HCT116 (cell line): ENCODE measurements around the gene MAPKAP1. TPM values are rescaled to one million over a fixed set of nuclear protein-coding genes. Genes with fewer than 3 reads are reported as not detected.

Experiments used
- ATAC-seq: fragments of 200-7000 bp; cut with Tn5 transposase; 2 replicates; pipeline ENCODE4 v1.9.1; 2020; ENCODE audit warnings: mild to moderate bottlenecking, moderate library complexity
- BruUV-seq: library from RNA; stranded (reverse); fragments of 400-500 nt; replicated peaks from 2 replicates; lab custom pipeline; 2021; lab: Mats Ljungman, UMichigan
- CTCF ChIA-PET: fragments of 300-600 bp; sonication (Branson Sonifier 250); formaldehyde crosslinking; loops from one replicate; lab custom pipeline; 2021; ENCODE audit warnings: antibody characterized with exemption; lab: Charles Lee
- POLR2A ChIA-PET: fragments of 300-600, 350-600 bp; sonication (Branson Sonifier 250); formaldehyde crosslinking; loops from one replicate; lab custom pipeline; 2021; ENCODE audit warnings: antibody characterized with exemption; lab: Charles Lee
- RAD21 ChIA-PET, 2 experiments: fragments of 300-600 bp; sonication (Branson Sonifier 250); formaldehyde crosslinking; loops; one replicate each; lab custom pipeline; 2023; ENCODE audit warnings: low total read pairs in 2 of 2; ENCODE audit not compliant: uncharacterized antibody in 2 of 2, unreplicated experiment in 2 of 2, low non-redundant PET in 1 of 2; lab: Charles Lee
- DNase-seq: peaks from one replicate; pipeline ENCODE4 v3.0.0-alpha.2; 2010; ENCODE audit warnings: low read depth, low spot score
- H2AFZ ChIP-seq: fragments of 200-600 bp; shearing (Covaris generic), sonication (generic); 2 replicates; pipeline ENCODE4 v1.6.1; 2017; ENCODE audit warnings: low read depth, mixed run types, mixed read lengths, antibody characterized with exemption, low read length; ENCODE audit not compliant: poor library complexity, severe bottlenecking
- H3K27ac ChIP-seq: 2 replicates; pipeline ENCODE4 v1.5.1; 2012; ENCODE audit warnings: low read depth, low read length
- H3K27me3 ChIP-seq: fragments of 200-600 bp; sonication (generic); 2 replicates; pipeline ENCODE4 v1.6.1; 2016; ENCODE audit warnings: mixed run types, low read length, mixed read lengths; ENCODE audit not compliant: insufficient read depth
- H3K36me3 ChIP-seq, 2 experiments: fragments of 200-500 bp in 1 of 2; fragments of 200-600 bp in 1 of 2; sonication (Bioruptor generic) in 1 of 2; sonication (generic) in 1 of 2; 2 replicates each; pipeline versions ENCODE4 v1.5.1 to v1.6.1; 2014 to 2016; ENCODE audit warnings: low read length in 2 of 2, inconsistent platforms in 1 of 2, mixed read lengths in 1 of 2, mixed run types in 1 of 2; ENCODE audit not compliant: insufficient read depth in 2 of 2, control insufficient read depth in 1 of 2
- H3K4me1 ChIP-seq, 2 experiments: fragments of 200-600 bp in 1 of 2; sonication (generic) in 1 of 2; 2 replicates each; pipeline versions ENCODE4 v1.5.1 to v1.6.1; 2012 to 2017; ENCODE audit warnings: low read length in 2 of 2, inconsistent platforms in 1 of 2, mild to moderate bottlenecking in 1 of 2, mixed read lengths in 1 of 2, mixed run types in 1 of 2, moderate library complexity in 1 of 2; ENCODE audit not compliant: insufficient read depth in 2 of 2, control insufficient read depth in 1 of 2
- H3K4me2 ChIP-seq: fragments of 200-600 bp; sonication (generic); 2 replicates; pipeline ENCODE4 v1.6.1; 2017; ENCODE audit warnings: mixed run types, low read length, mixed read lengths
- H3K4me3 ChIP-seq, 2 experiments: fragments of 200-600 bp in 1 of 2; sonication (generic) in 1 of 2; replicated peaks in 1 of 2; 2 replicates each; pipeline ENCODE4 v1.5.1; 2011 to 2016; ENCODE audit warnings: low read length in 2 of 2, control low read depth in 1 of 2, low read depth in 1 of 2, mild to moderate bottlenecking in 1 of 2, mixed read lengths in 1 of 2, mixed run types in 1 of 2
- H3K79me2 ChIP-seq: fragments of 200-600 bp; sonication (generic); 2 replicates; pipeline ENCODE4 v1.6.1; 2017; ENCODE audit warnings: mild to moderate bottlenecking, mixed run types, low read length, moderate library complexity, mixed read lengths; ENCODE audit not compliant: insufficient read depth
- H3K9ac ChIP-seq: fragments of 200-600 bp; sonication (generic); 2 replicates; pipeline ENCODE4 v1.6.1; 2016; ENCODE audit warnings: low read length, mixed read lengths
- H3K9me2 ChIP-seq: fragments of 200-600 bp; sonication (generic), shearing (Covaris generic); 2 replicates; pipeline ENCODE4 v1.6.1; 2017; ENCODE audit warnings: mixed run types, mild to moderate bottlenecking, moderate library complexity; ENCODE audit not compliant: insufficient read depth
- H3K9me3 ChIP-seq, 2 experiments: fragments of 200-500 bp in 1 of 2; fragments of 200-600 bp in 1 of 2; sonication (Bioruptor generic) in 1 of 2; sonication (generic) in 1 of 2; 2 replicates each; pipeline ENCODE4 v1.6.1; 2014 to 2017; ENCODE audit warnings: low read length in 2 of 2, mixed read lengths in 2 of 2, inconsistent platforms in 1 of 2, low read depth in 1 of 2, mild to moderate bottlenecking in 1 of 2, mixed run types in 1 of 2, moderate library complexity in 1 of 2; ENCODE audit not compliant: control insufficient read depth in 1 of 2, insufficient read depth in 1 of 2
- H4K20me1 ChIP-seq: fragments of 200-600 bp; sonication (generic), shearing (Covaris generic); 2 replicates; pipeline ENCODE4 v1.6.1; 2017; ENCODE audit warnings: mixed run types, mild to moderate bottlenecking, moderate library complexity; ENCODE audit not compliant: insufficient read depth
- CBX3 ChIP-seq: IDR thresholded peaks from 2 replicates; pipeline ENCODE4 v1.6.1; 2012; ENCODE audit warnings: low read depth
- CEBPB ChIP-seq: IDR thresholded peaks from 2 replicates; pipeline ENCODE4 v1.6.1; 2012; ENCODE audit warnings: low read depth
- EGR1 ChIP-seq: IDR thresholded peaks from 2 replicates; pipeline ENCODE4 v1.6.1; 2012; ENCODE audit warnings: low read depth
- ELF1 ChIP-seq: IDR thresholded peaks from 2 replicates; pipeline ENCODE4 v1.6.1; 2012; ENCODE audit warnings: low read depth, borderline replicate concordance
- EZH2 ChIP-seq: fragments of 200-600 bp; sonication (generic); IDR thresholded peaks from 2 replicates; pipeline ENCODE4 v1.6.1; 2017; ENCODE audit warnings: antibody characterized with exemption, mixed run types
- EZH2phosphoT487 ChIP-seq: fragments of 200-600 bp; IDR thresholded peaks from 2 replicates; pipeline ENCODE4 v1.6.1; 2018; ENCODE audit warnings: antibody characterized with exemption, borderline replicate concordance
- FOSL1 ChIP-seq: IDR thresholded peaks from 2 replicates; pipeline ENCODE4 v1.6.1; 2012; ENCODE audit warnings: low read depth
- JUND ChIP-seq: IDR thresholded peaks from 2 replicates; pipeline ENCODE4 v1.6.1; 2012
- POLR2A ChIP-seq: IDR thresholded peaks from 2 replicates; pipeline ENCODE4 v1.7.0; 2011; ENCODE audit warnings: borderline replicate concordance; ENCODE audit not compliant: insufficient read depth, insufficient read length; ENCODE audit errors: extremely low read depth
- RAD21 ChIP-seq: IDR thresholded peaks from 2 replicates; pipeline ENCODE4 v1.6.1; 2012; ENCODE audit warnings: low read depth, mild to moderate bottlenecking
- SIN3A ChIP-seq: IDR thresholded peaks from 2 replicates; pipeline ENCODE4 v1.6.1; 2012; ENCODE audit warnings: low read depth
- SP1 ChIP-seq: IDR thresholded peaks from 2 replicates; pipeline ENCODE4 v1.6.1; 2012; ENCODE audit warnings: low read depth
- SRF ChIP-seq: IDR thresholded peaks from 2 replicates; pipeline ENCODE4 v1.6.1; 2012; ENCODE audit warnings: low read depth
- TCF7L2 ChIP-seq: IDR thresholded peaks from 2 replicates; pipeline ENCODE4 v1.7.0; 2011; ENCODE audit warnings: borderline replicate concordance, inconsistent platforms; ENCODE audit not compliant: insufficient read depth, insufficient read length; ENCODE audit errors: extremely low read depth
- ZNF274 ChIP-seq: fragments of 200-500 bp; sonication (Bioruptor generic); IDR thresholded peaks from 2 replicates; pipeline ENCODE4 v1.6.1; 2014; ENCODE audit warnings: mild to moderate bottlenecking, low read depth, low read length, inconsistent platforms
- intact Hi-C: fragments of 100-400 bp; cut with micrococcal nuclease; formaldehyde crosslinking; loops from 2 replicates; pipeline ENCODE4 v1.10.0; 2022
- total RNA-seq: library from RNA; stranded (reverse); gene quantifications from one replicate; pipeline ENCODE4 v1.2.1, GENCODE V29; 2021; ENCODE audit not compliant: unreplicated experiment
- TF ChIP-seq, protein P1 (sequence below): IDR thresholded peaks from 2 replicates; pipeline ENCODE4 v1.6.1; 2012
- TF ChIP-seq, protein P2 (sequence below): IDR thresholded peaks from 2 replicates; pipeline ENCODE4 v1.6.1; 2012; ENCODE audit warnings: low read depth
- TF ChIP-seq, protein P3 (sequence below), 3 experiments: fragments of 200-600 bp in 1 of 3; sonication (generic) in 1 of 3; IDR thresholded peaks in 2 of 3; conservative IDR thresholded peaks in 1 of 3; 2 replicates each; pipeline ENCODE4 v1.5.1; 2012 to 2017; ENCODE audit warnings: low read depth in 2 of 3, low read length in 2 of 3, antibody characterized with exemption in 1 of 3, borderline replicate concordance in 1 of 3, control low read depth in 1 of 3, mild to moderate bottlenecking in 1 of 3, mixed read lengths in 1 of 3, mixed run types in 1 of 3, moderate library complexity in 1 of 3; ENCODE audit not compliant: insufficient read depth in 1 of 3
- TF ChIP-seq, protein P4 (sequence below): IDR thresholded peaks from 2 replicates; pipeline ENCODE4 v1.6.1; 2012

Gene MAPKAP1
- total RNA-seq, 1 experiment from 2014 or later, result 72.5 TPM

DNA sequence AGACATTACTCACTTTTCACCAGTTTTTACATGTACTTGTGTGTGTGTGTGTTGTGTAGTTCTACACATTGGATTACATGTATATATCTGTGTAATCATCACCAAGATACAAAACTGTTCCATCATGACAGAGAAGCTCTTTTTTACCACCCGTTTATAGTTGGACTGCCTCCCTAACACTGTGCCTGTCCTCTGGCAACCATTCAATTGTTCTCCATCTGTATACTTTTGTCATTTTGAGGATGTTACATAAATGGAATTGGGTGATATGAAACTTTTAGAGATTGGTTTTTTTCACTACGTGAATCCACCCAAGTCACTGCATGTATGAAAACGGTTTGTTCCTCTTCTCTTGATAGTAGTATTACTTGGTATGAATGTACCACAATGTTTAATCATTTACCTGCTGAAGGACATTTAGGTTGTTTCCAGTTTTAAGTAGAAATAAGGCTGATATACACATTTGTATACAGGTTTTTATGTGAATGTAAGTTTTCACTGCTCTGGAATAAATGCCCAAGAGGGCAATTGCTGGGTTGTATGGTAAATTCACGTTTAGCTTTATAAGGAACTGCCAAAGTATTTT, 126.2 kb downstream of the MAPKAP1 start (continued):
- TF ChIP-seq ELF1, result no peak

DNA sequence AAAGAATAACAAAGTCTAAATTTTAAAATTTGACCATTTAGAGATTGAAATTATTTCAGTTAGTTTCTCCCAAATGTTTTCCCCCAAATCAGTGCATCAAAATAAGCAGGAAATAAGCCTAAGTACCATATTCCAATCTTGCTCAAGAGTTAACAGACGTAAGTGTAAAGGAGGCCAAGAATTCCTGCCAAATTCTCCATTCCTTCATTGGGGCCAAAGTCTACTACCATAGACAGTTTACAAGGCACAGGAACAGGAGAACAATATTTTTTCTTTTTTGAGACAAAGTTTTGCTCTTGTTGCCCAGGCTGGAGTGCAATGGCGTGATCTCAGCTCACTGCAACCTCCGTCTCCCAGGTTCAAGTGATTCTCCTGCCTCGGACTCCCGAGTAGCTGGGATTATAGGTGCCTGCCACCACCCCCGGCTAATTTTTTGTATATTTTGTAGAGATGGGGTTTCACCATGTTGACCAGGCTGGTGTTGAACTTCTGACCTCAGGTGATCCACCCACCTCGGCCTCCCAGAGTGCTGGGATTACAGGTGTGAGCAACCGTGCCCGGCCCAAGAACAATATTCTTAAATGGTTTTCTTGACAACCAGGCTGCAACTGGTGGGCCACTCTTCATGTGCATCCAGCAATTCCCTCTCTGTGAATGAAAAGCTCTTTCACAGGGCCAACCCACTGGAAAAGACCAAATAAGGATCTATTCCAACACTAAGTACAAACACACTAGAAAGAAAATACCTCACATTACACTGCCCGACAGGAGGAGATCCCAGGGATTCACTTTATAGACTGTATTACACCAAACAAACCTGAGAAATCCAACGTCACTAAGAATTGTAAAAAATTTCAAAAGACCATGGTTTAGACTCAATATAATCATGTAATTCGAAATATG, 127.7 kb downstream of the MAPKAP1 start:
- Histone ChIP-seq H2AFZ (no peak overlapping the region), H3K4me1 (no peaks in the 10 kb centered on the region), H3K9me2 (no peaks in the 10 kb centered on the region), H3K79me2 (no peaks in the 10 kb centered on the region; the same call in 1 of the 2 replicates), H3K27ac (no peak overlapping the region), H3K36me3 (no peaks in the 10 kb centered on the region), H3K9me3 (no peaks in the 10 kb centered on the region), H3K9ac (no peak overlapping the region), H3K4me3 (no peak overlapping the region), H3K27me3 (no peaks in the 10 kb centered on the region), H3K4me2 (no peak overlapping the region), H4K20me1 (peaks cover 6% of the 10 kb centered on the region; the same call in 1 of the 2 replicates)
- DNase-seq (no peak), ATAC-seq (no peak)
- TF ChIP-seq EGR1, result no peak
- no peak for TF ChIP-seq JUND
- TF ChIP-seq, protein P1, sequence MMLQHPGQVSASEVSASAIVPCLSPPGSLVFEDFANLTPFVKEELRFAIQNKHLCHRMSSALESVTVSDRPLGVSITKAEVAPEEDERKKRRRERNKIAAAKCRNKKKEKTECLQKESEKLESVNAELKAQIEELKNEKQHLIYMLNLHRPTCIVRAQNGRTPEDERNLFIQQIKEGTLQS, result no peak
- no peak for TF ChIP-seq SP1
- TF ChIP-seq RAD21, result no peak
- no peak for TF ChIP-seq TCF7L2
- TF ChIP-seq CEBPB, result no peak
- no peak for TF ChIP-seq CBX3
- TF ChIP-seq SRF, result no peak
- TF ChIP-seq, protein P2, sequence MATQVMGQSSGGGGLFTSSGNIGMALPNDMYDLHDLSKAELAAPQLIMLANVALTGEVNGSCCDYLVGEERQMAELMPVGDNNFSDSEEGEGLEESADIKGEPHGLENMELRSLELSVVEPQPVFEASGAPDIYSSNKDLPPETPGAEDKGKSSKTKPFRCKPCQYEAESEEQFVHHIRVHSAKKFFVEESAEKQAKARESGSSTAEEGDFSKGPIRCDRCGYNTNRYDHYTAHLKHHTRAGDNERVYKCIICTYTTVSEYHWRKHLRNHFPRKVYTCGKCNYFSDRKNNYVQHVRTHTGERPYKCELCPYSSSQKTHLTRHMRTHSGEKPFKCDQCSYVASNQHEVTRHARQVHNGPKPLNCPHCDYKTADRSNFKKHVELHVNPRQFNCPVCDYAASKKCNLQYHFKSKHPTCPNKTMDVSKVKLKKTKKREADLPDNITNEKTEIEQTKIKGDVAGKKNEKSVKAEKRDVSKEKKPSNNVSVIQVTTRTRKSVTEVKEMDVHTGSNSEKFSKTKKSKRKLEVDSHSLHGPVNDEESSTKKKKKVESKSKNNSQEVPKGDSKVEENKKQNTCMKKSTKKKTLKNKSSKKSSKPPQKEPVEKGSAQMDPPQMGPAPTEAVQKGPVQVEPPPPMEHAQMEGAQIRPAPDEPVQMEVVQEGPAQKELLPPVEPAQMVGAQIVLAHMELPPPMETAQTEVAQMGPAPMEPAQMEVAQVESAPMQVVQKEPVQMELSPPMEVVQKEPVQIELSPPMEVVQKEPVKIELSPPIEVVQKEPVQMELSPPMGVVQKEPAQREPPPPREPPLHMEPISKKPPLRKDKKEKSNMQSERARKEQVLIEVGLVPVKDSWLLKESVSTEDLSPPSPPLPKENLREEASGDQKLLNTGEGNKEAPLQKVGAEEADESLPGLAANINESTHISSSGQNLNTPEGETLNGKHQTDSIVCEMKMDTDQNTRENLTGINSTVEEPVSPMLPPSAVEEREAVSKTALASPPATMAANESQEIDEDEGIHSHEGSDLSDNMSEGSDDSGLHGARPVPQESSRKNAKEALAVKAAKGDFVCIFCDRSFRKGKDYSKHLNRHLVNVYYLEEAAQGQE, result no peak
- TF ChIP-seq FOSL1, result no peak
- no peak for TF ChIP-seq ZNF274
- TF ChIP-seq EZH2, result no peak
- TF ChIP-seq, protein P3, sequence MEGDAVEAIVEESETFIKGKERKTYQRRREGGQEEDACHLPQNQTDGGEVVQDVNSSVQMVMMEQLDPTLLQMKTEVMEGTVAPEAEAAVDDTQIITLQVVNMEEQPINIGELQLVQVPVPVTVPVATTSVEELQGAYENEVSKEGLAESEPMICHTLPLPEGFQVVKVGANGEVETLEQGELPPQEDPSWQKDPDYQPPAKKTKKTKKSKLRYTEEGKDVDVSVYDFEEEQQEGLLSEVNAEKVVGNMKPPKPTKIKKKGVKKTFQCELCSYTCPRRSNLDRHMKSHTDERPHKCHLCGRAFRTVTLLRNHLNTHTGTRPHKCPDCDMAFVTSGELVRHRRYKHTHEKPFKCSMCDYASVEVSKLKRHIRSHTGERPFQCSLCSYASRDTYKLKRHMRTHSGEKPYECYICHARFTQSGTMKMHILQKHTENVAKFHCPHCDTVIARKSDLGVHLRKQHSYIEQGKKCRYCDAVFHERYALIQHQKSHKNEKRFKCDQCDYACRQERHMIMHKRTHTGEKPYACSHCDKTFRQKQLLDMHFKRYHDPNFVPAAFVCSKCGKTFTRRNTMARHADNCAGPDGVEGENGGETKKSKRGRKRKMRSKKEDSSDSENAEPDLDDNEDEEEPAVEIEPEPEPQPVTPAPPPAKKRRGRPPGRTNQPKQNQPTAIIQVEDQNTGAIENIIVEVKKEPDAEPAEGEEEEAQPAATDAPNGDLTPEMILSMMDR (IDR thresholded peaks at IDR 0.05 in 2 of 3, conservative IDR thresholded peaks at IDR 0.05 in 1 of 3; ENCODE audit: borderline replicate concordance in 1 of 3, insufficient read depth in 1 of 3, low read depth in 2 of 3, low read length in 2 of 3), result no peak
- TF ChIP-seq ELF1, result no peak
- TF ChIP-seq, protein P4, sequence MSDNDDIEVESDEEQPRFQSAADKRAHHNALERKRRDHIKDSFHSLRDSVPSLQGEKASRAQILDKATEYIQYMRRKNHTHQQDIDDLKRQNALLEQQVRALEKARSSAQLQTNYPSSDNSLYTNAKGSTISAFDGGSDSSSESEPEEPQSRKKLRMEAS, result no peak
- TF ChIP-seq EZH2phosphoT487, result no peak
- TF ChIP-seq SIN3A, result no peak
- no peak for TF ChIP-seq POLR2A
- BruUV-seq, result no TSS peak
- intact Hi-C loops, result no loop called here
- ChIA-PET RAD21 (no interaction called here), POLR2A (no interaction called here), CTCF (no interaction called here)
